ENCODE results near the gene MLLT3.

DNA sequence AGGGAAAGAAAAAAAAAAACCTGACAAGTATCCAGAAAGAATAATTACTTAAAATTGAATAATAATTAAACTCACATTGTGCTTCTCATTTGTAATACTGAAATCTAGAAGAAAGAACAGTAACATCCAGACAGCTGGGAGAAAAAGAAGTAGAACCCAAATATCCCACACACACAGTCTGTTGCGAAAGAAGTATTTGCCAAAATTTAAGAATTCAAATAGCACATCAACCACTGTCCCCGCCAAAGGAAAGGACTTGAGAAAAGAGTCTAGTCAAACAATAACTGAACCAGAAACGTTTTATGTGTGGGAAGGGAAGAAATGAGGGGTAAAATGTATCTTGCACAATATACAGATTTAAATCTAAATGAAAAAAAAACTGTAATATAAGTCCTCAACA is 202.8 kb downstream of the MLLT3 start:
- TF ChIP-seq POLR2A (IDR thresholded peaks at IDR 0.05; ENCODE audit: low read length) (no peak), GATA1 (IDR thresholded peaks at IDR 0.05; ENCODE audit: low read depth, low read length) (no peak)

Measured in erythroblast (primary cell).